Measurements from ENCODE around the gene FAM227B.
A peak's percentile ranks its signal among the peaks of the same experiment; 100 is the strongest.
"Not testable (repeated sequence)": the region's sequence is repeated elsewhere in the genome, so short reads cannot be mapped to it uniquely, and the experiment has no call there.

The FAM227B gene, protein sequence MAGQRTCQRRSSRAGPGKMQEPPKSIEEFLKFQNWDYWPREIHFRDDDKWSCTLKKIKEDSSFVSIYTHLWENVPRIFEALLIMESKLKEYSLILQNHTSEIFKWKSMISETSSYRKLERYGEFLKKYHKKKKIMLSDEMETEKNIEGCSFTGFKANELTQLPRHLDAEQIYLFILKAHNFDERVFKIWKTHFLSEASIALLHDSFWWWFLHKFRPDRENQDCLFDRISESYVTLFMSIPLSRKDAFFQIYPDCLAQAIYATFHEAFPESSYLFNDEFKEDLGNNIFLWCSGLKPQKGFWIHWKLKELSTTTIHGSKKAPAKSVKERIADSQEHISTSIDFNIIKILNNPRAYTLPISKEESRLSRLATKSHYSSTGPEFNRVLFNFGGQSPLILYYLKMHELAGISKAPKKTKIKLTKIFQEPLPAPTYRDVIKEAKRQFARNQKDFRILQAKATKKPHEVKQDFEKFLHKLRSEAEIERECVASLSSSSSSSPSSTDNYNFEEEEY

GRCh38 chr15:49620658-49621368 is at the start of gene FAM227B, which contains the start of gene DTWD1:
Gene FAM227B (minus strand): TSS chr15:49620818. CDS start chr15:49615171, 5,647 bp downstream.
Gene DTWD1 (plus strand): TSS chr15:49621048. CDS start chr15:49625168, 4,120 bp downstream.
- Histone ChIP-seq H3K36me3 (ENCODE audit: insufficient read depth, low read length) (0 out of 2 replicates have a peak, but pooled peaks cover 3% of the 10 kb centered on the region), H3K4me1 (ENCODE audit: insufficient read depth, low read length) (no peaks in the 10 kb centered on the region)

DNA sequence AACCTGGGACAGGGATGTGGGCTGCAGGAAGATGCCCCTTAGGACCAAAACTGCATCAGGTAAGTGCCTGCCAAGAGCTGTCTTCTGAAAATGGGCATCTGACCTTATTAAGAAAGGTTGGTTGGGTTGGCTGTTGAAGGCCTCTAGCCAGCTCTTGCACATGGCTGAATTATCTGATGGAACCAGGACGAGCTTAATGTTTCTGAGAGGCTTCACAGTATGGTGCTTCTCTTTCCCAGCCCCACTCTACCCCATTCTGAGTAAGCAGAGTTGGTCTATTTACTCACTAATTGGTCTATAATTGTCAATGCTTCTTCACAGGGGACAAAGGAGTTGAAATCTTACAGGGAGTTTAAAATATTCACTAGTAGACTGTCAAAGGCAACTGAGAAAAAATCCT is 48.7 kb upstream of the FAM227B start:
- Histone ChIP-seq H3K9ac (ENCODE audit: low read depth, low read length) (no peak overlapping the region), H3K4me1 (ENCODE audit: insufficient read depth, low read length) (no peaks in the 10 kb centered on the region), H3K36me3 (ENCODE audit: insufficient read depth, low read length) (no peaks in the 10 kb centered on the region), H3K9me3 (ENCODE audit: control insufficient read depth, insufficient read depth, low read length) (no peaks in the 10 kb centered on the region)

More at GRCh38 chr15:49620658-49621368, at the start of gene FAM227B, which contains the start of gene DTWD1:
- Histone ChIP-seq H3K9ac (ENCODE audit: low read depth, low read length) (peak within 1 kb of the TSS; percentile 88), H3K9me3 (ENCODE audit: control insufficient read depth, insufficient read depth, low read length) (peaks cover 5% of the 10 kb centered on the region)

DNA sequence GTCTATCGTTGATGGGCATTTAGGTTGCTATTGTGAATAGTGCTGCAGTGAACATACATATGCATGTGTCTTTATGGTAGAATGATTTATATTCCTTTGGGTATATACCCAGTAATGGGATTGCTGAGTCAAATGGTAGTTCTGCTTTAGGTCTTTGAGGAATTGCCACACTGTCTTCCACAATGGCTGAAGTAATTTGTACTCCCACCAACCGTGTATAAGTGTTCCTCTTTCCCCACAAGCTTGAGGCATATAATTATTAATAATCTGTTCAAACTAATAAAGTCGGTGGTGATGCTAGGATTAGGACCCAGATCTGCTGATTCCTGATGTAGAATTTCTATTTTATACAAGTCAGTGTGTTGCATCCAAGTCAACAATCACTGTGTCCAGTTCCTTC is 45.9 kb upstream of the FAM227B start:
- not testable (repeated sequence) for H3K9ac ChIP-seq (ENCODE audit: low read depth, low read length); H3K36me3 ChIP-seq (ENCODE audit: insufficient read depth, low read length); H3K9me3 ChIP-seq (ENCODE audit: control insufficient read depth, insufficient read depth, low read length); H3K4me1 ChIP-seq (ENCODE audit: insufficient read depth, low read length)

GRCh38 chr15:49664716-49665115 is 44.1 kb upstream of the FAM227B start:
- H3K9me3 ChIP-seq (ENCODE audit: control insufficient read depth, insufficient read depth, low read length), result no peaks in the 10 kb centered on the region
- H3K4me1 ChIP-seq (ENCODE audit: insufficient read depth, low read length), result no peaks in the 10 kb centered on the region
- H3K9ac ChIP-seq (ENCODE audit: low read depth, low read length), result no peak overlapping the region
- H3K36me3 ChIP-seq (ENCODE audit: insufficient read depth, low read length), result no peaks in the 10 kb centered on the region

DNA sequence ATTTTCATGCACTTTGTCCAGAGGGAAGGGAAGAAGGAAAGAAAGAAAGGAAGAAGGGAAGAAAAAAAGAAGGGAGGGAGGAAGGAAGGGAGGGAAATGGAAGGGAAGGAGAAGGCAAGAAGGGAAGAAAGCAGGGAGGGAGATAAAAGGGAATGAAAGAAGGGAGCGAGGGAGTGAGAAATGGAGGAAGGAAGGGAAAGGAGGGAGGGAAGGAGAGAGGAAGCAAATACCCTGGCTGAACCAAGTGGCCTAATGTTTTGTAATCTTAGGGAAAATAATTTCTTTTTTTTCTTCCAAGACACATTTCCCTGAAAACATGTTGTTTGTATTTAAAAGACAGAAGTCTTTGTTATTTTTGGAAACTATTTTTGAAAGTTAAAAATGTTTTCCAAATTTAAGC is 36.1 kb upstream of the FAM227B start:
- Histone ChIP-seq H3K4me1 (ENCODE audit: insufficient read depth, low read length) (no peaks in the 10 kb centered on the region), H3K9me3 (ENCODE audit: control insufficient read depth, insufficient read depth, low read length) (peaks cover 15% of the 10 kb centered on the region; the same call in 1 of the 2 replicates), H3K9ac (ENCODE audit: low read depth, low read length) (no peak overlapping the region), H3K36me3 (ENCODE audit: insufficient read depth, low read length) (no peaks in the 10 kb centered on the region)

DNA sequence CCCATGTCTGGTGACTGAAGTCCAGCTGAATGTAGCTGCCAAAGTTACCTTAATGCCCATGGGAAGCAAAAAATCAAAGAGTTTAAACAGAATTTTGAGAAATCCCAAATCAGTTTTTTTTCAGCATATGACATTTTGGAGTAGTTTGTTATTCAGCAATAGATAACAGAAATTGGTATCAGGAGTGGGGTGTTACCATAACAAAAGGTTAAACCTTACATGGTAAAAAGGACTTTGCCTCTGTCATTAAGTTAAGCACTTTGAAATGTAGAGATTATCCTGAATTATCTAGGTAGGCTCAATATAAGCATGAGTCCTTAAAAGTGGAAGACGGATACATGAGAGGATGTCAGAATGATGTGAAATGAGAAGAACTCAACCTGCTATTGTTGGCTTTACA is 32.3 kb upstream of the FAM227B start:
- H3K9me3 ChIP-seq (ENCODE audit: control insufficient read depth, insufficient read depth, low read length), result peaks cover 15% of the 10 kb centered on the region; the same call in 1 of the 2 replicates
- no peaks in the 10 kb centered on the region for H3K36me3 ChIP-seq (ENCODE audit: insufficient read depth, low read length)
- no peaks in the 10 kb centered on the region for H3K4me1 ChIP-seq (ENCODE audit: insufficient read depth, low read length)
- H3K9ac ChIP-seq (ENCODE audit: low read depth, low read length), result no peak overlapping the region

- no peaks in the 10 kb centered on the region for H3K4me1 ChIP-seq (ENCODE audit: insufficient read depth, low read length)
- H3K36me3 ChIP-seq (ENCODE audit: insufficient read depth, low read length), result no peaks in the 10 kb centered on the region
- peaks cover 12% of the 10 kb centered on the region; the same call in 1 of the 2 replicates for H3K9me3 ChIP-seq (ENCODE audit: control insufficient read depth, insufficient read depth, low read length)
- H3K9ac ChIP-seq (ENCODE audit: low read depth, low read length), result no peak overlapping the region
These were observed 30.1 kb upstream of the FAM227B start for GRCh38 chr15:49650676-49651075.

DNA sequence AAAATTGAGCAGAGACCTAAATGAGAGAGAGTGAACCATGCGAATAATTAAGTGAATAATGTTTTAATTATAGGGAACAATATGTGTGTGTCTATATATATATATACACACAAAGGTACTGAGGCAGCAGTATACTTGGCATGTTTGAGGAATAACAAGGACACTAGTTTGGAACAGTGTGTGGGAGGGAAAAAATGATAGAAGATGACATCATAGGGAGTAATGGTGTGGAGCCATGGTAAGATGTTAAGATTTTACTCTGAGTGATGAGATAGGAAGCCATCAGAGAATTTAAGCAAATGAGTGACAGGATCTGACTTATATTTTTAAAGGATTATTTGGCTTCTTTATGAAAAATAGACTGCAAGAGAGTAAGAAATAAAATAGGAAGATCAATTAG is 29.4 kb upstream of the FAM227B start:
- Histone ChIP-seq H3K9me3 (ENCODE audit: control insufficient read depth, insufficient read depth, low read length) (peaks cover 12% of the 10 kb centered on the region; the same call in 1 of the 2 replicates), H3K4me1 (ENCODE audit: insufficient read depth, low read length) (no peaks in the 10 kb centered on the region)

GRCh38 chr15:49646891-49647290 is 26.3 kb upstream of the FAM227B start:
- no peaks in the 10 kb centered on the region for H3K9me3 ChIP-seq (ENCODE audit: control insufficient read depth, insufficient read depth, low read length)

More for the DNA sequence above, 29.4 kb upstream of the FAM227B start:
- no peak overlapping the region for H3K9ac ChIP-seq (ENCODE audit: low read depth, low read length)
- H3K36me3 ChIP-seq (ENCODE audit: insufficient read depth, low read length), result no peaks in the 10 kb centered on the region

DNA sequence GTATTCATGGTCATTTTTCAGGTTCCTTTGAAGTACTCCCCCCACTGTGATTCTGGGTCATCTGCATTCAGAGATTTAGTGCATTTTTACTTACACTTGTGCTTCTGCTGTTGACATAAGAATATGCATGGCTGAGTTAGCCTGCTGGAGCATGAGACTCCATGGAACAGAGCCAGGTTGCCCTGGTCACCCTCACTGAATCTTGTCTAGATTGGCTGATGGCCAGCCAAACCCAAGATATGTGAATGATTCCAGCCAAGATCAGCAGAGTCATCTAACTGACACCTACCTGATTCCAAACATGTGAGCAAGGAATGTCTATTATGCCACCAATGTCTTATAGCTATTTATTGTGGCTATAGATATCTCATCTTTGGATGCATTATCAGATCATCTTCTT is 25.3 kb upstream of the FAM227B start:
- no peaks in the 10 kb centered on the region for H3K9me3 ChIP-seq (ENCODE audit: control insufficient read depth, insufficient read depth, low read length)

More at GRCh38 chr15:49646891-49647290, 26.3 kb upstream of the FAM227B start:
- no peaks in the 10 kb centered on the region for H3K36me3 ChIP-seq (ENCODE audit: insufficient read depth, low read length)
- H3K9ac ChIP-seq (ENCODE audit: low read depth, low read length), result no peak overlapping the region
- H3K4me1 ChIP-seq (ENCODE audit: insufficient read depth, low read length), result peaks cover 9% of the 10 kb centered on the region; the same call in 1 of the 2 replicates

GRCh38 chr15:49645277-49645676 is 24.7 kb upstream of the FAM227B start:
- no peaks in the 10 kb centered on the region for H3K9me3 ChIP-seq (ENCODE audit: control insufficient read depth, insufficient read depth, low read length)
- H3K9ac ChIP-seq (ENCODE audit: low read depth, low read length), result no peak overlapping the region
- peaks cover 9% of the 10 kb centered on the region; the same call in 1 of the 2 replicates for H3K4me1 ChIP-seq (ENCODE audit: insufficient read depth, low read length)
- H3K36me3 ChIP-seq (ENCODE audit: insufficient read depth, low read length), result no peaks in the 10 kb centered on the region

More for the DNA sequence above, 25.3 kb upstream of the FAM227B start:
- no peak overlapping the region for H3K9ac ChIP-seq (ENCODE audit: low read depth, low read length)
- H3K36me3 ChIP-seq (ENCODE audit: insufficient read depth, low read length), result no peaks in the 10 kb centered on the region
- H3K4me1 ChIP-seq (ENCODE audit: insufficient read depth, low read length), result peaks cover 9% of the 10 kb centered on the region; the same call in 1 of the 2 replicates

DNA sequence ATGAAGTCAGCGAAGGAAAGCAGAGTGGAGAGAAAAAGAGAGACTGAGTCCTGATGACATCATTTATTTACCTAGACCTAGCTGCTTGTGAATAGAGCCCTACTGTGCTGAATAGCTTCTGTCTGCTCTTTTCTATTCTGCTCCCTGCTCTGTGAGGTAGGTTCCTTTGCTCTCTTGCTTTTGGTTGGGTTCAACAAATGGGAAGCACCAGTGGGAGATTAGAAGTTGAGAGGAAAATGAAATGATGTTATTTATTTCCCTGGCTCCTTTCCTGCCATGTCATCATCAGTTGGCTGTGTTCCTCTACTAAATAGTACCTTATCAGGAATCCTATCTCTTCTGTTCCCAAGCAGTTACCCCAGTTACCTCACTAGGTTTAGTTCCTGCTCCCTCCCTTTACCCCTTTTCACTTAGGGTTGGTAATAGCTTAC is 23.8 kb upstream of the FAM227B start:
- Histone ChIP-seq H3K9me3 (ENCODE audit: control insufficient read depth, insufficient read depth, low read length) (no peaks in the 10 kb centered on the region), H3K4me1 (ENCODE audit: insufficient read depth, low read length) (peaks cover 9% of the 10 kb centered on the region; the same call in 1 of the 2 replicates), H3K9ac (ENCODE audit: low read depth, low read length) (no peak overlapping the region), H3K36me3 (ENCODE audit: insufficient read depth, low read length) (no peaks in the 10 kb centered on the region)

DNA sequence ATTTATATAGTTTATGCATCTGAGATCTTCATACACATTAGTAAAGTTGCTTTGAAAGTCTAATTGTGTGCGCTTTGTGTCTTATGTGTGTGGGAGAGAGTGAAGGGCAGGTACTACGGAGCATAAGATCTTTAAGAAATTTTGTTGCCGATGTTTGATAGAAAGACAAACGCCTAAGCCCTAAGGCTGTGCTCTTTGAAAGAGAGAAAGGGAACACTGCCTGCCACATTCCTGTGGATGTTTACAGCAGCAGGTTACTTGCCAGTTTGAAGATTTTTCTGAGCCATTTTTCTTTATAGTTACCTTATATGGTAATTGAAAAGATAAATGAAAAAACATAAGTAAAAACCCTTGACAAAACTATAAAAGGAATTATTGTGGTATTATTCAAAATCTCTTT is 17.2 kb upstream of the FAM227B start:
- H3K9ac ChIP-seq (ENCODE audit: low read depth, low read length), result no peak overlapping the region
- H3K36me3 ChIP-seq (ENCODE audit: insufficient read depth, low read length), result no peaks in the 10 kb centered on the region
- H3K4me1 ChIP-seq (ENCODE audit: insufficient read depth, low read length), result peaks cover 7% of the 10 kb centered on the region; the same call in 1 of the 2 replicates
- no peaks in the 10 kb centered on the region for H3K9me3 ChIP-seq (ENCODE audit: control insufficient read depth, insufficient read depth, low read length)

GRCh38 chr15:49628379-49628778 is 7.8 kb upstream of the FAM227B start:
- H3K4me1 ChIP-seq (ENCODE audit: insufficient read depth, low read length), result no peaks in the 10 kb centered on the region
- peaks cover 5% of the 10 kb centered on the region for H3K9me3 ChIP-seq (ENCODE audit: control insufficient read depth, insufficient read depth, low read length)
- peaks cover 7% of the 10 kb centered on the region; the same call in 1 of the 2 replicates for H3K36me3 ChIP-seq (ENCODE audit: insufficient read depth, low read length)
- H3K9ac ChIP-seq (ENCODE audit: low read depth, low read length), result no peak overlapping the region

Measured in ES-I3 (cell line).